HFFc6 (cell line): ENCODE measurements around the gene SLC2A4RG. TPM values are rescaled to one million over a fixed set of nuclear protein-coding genes. Genes with fewer than 3 reads are reported as not detected.
A peak's percentile ranks its signal among the peaks of the same experiment; 100 is the strongest.

Experiments
- DNase-seq: peaks from one replicate; pipeline ENCODE4 v3.0.0-alpha.2; 2018
- H3K27ac Mint-ChIP-seq: 2 replicates; pipeline ENCODE4 v1.8.0; 2020; ENCODE audit warnings: mild to moderate bottlenecking, mixed read lengths
- H3K27me3 Mint-ChIP-seq: 2 replicates; pipeline ENCODE4 v1.8.0; 2021; ENCODE audit warnings: mild to moderate bottlenecking, moderate library complexity, mixed read lengths; ENCODE audit not compliant: insufficient read depth
- H3K36me3 Mint-ChIP-seq: 2 replicates; pipeline ENCODE4 v1.8.0; 2021; ENCODE audit warnings: low read depth, mixed read lengths
- H3K4me1 Mint-ChIP-seq: 2 replicates; pipeline ENCODE4 v1.8.0; 2020; ENCODE audit warnings: low read depth, mixed read lengths
- H3K4me3 Mint-ChIP-seq: 2 replicates; pipeline ENCODE4 v1.8.0; 2020; ENCODE audit warnings: mild to moderate bottlenecking, moderate library complexity, mixed read lengths
- H3K9me3 Mint-ChIP-seq: 2 replicates; pipeline ENCODE4 v1.8.0; 2020; ENCODE audit warnings: mild to moderate bottlenecking, mixed read lengths
- total RNA-seq, 6 experiments: library from RNA; stranded (reverse); fragmentation: NEBNext Ultra II Directional; extraction: Animal tissue kit (Norgen Biotek cat#: 25700); gene quantifications; 2 replicates in 1 of 6; 3 replicates in 5 of 6; pipeline ENCODE4 v1.2.3, GENCODE V29; 2021
- TF ChIP-seq, protein P1 (sequence below): fragments of 200-600 bp; sonication (generic); IDR thresholded peaks from 2 replicates; pipeline ENCODE4 v1.5.0; 2021; ENCODE audit warnings: antibody characterized with exemption, mild to moderate bottlenecking

Gene SLC2A4RG
- total RNA-seq, 6 experiments from 2014 or later, result 89.6 to 122 (median 102) TPM

DNA sequence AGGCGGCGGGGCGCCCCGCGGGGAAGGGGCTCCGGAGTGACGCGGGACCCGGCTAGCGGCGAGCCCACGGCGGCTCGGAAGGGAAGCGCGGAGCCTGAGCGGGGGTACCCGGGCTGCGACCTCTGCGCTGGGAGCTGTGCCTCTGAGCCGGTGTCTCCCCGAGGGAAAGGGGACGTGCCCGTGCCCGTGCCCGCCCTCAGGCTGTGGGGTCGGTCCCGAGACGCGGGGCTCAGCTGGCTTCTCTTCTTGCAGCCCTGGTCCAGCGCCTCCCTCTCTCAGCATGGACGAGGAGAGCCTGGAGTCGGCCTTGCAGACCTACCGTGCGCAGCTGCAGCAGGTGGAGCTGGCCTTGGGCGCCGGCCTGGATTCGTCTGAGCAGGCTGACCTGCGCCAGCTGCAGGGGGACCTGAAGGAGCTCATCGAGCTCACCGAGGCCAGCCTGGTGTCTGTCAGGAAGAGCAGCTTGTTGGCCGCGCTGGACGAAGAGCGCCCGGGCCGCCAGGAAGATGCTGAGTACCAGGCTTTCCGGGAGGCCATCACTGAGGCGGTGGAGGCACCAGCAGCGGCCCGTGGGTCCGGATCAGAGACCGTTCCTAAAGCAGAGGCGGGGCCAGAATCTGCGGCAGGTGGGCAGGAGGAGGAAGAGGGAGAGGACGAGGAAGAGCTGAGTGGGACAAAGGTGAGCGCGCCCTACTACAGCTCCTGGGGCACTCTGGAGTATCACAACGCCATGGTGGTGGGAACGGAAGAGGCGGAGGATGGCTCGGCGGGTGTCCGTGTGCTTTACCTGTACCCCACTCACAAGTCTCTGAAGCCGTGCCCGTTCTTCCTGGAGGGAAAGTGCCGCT, 31.1 kb upstream of the SLC2A4RG start:
- peaks cover 48% of the 10 kb centered on the region for H3K36me3 Mint-ChIP-seq
- no peak for DNase-seq

DNA sequence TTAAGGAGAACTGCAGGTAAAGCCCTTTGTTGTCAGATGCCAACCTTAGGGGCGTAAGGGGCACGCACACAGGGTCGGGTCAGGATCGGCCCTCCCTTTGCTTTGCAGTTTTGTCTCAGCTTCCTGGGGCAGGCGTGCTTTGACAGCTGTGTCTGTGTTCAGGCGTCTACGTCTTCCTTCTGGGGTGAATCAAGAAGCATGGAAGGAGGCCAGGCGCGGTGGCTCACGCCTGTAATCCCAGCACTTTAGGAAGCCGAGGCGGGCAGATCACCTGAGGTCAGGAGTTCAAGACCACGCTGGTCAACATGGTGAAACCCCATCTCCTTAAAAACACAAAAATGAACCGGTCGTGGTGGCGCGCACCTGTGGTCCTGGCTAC, 30.4 kb upstream of the SLC2A4RG start:
- peaks cover 53% of the 10 kb centered on the region for H3K36me3 Mint-ChIP-seq
- TF ChIP-seq, protein P1, sequence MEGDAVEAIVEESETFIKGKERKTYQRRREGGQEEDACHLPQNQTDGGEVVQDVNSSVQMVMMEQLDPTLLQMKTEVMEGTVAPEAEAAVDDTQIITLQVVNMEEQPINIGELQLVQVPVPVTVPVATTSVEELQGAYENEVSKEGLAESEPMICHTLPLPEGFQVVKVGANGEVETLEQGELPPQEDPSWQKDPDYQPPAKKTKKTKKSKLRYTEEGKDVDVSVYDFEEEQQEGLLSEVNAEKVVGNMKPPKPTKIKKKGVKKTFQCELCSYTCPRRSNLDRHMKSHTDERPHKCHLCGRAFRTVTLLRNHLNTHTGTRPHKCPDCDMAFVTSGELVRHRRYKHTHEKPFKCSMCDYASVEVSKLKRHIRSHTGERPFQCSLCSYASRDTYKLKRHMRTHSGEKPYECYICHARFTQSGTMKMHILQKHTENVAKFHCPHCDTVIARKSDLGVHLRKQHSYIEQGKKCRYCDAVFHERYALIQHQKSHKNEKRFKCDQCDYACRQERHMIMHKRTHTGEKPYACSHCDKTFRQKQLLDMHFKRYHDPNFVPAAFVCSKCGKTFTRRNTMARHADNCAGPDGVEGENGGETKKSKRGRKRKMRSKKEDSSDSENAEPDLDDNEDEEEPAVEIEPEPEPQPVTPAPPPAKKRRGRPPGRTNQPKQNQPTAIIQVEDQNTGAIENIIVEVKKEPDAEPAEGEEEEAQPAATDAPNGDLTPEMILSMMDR, result no peak
- H3K27me3 Mint-ChIP-seq, result peaks cover 2% of the 10 kb centered on the region; the same call in 1 of the 2 replicates
- peaks cover 33% of the 10 kb centered on the region for H3K4me1 Mint-ChIP-seq
- H3K9me3 Mint-ChIP-seq, result peaks cover 9% of the 10 kb centered on the region
- H3K27ac Mint-ChIP-seq, result no peak overlapping the region
- no peak for DNase-seq
- peak overlapping the region; percentile 94 for H3K4me3 Mint-ChIP-seq

More for the DNA sequence above, 31.1 kb upstream of the SLC2A4RG start:
- peaks cover 33% of the 10 kb centered on the region for H3K4me1 Mint-ChIP-seq
- H3K27me3 Mint-ChIP-seq, result peaks cover 2% of the 10 kb centered on the region; the same call in 1 of the 2 replicates
- peak overlapping the region; percentile 77 for H3K27ac Mint-ChIP-seq
- H3K9me3 Mint-ChIP-seq, result peaks cover 6% of the 10 kb centered on the region
- H3K4me3 Mint-ChIP-seq, result peak overlapping the region; percentile 94
- TF ChIP-seq, protein P1, result no peak

DNA sequence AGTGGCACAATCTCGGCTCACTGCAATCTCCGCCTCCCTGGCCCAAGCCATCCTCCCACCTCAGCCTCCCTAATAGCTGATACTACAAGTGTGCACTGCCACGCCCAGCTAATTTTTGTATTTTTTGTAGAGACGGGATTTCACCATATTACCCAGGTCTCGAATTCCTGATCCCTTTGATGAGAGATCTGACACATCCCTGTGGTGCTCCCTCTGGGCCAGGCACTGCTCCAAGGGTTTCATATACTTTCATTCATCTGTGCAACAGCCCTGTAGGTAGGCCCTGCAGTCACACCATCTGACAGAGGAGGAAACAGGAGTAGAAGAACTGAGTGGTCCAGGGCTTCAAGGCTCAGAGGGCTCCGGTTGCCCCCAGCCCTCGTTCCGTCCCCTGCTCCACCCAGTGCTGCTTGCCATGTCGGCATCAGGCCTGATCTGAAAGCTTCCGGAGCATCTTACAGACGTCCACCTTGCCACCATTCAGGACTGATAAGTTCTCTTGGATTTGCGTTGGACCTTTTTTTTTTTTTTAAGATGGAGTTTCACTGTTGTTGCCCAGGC, 28.4 kb upstream of the SLC2A4RG start:
- peaks cover 64% of the 10 kb centered on the region for H3K36me3 Mint-ChIP-seq

DNA sequence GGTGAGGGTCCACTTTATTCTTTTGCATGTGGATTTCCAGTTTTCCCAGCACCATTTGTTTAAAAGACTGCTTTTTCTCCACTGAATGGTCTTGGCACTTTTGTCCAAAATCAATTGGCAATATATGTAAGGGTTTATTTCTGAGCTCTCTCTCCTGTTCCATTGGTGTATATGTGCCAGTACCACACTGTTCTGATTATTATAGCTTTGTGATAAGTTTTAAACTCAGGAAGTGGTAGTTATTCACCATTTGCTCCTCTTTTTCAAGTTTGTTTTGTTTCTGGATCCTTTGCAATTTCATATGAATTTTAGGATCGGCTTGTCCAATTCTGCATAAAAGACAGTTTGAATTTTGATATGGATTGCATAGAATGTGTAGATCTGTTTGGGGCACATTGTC, 27.4 kb upstream of the SLC2A4RG start:
- peaks cover under 1% of the 10 kb centered on the region; the same call in 1 of the 2 replicates for H3K27me3 Mint-ChIP-seq
- H3K36me3 Mint-ChIP-seq, result peaks cover 64% of the 10 kb centered on the region
- peaks cover 16% of the 10 kb centered on the region for H3K4me1 Mint-ChIP-seq
- TF ChIP-seq, protein P1, result no peak
- H3K4me3 Mint-ChIP-seq, result no peak overlapping the region
- H3K27ac Mint-ChIP-seq, result no peak overlapping the region
- peaks cover 28% of the 10 kb centered on the region for H3K9me3 Mint-ChIP-seq
- DNase-seq, result no peak

More for the DNA sequence above, 28.4 kb upstream of the SLC2A4RG start:
- Mint-ChIP-seq H3K27ac (no peak overlapping the region), H3K9me3 (peaks cover 24% of the 10 kb centered on the region), H3K4me3 (peak overlapping the region; percentile 53; the same call in 1 of the 2 replicates), H3K4me1 (peaks cover 26% of the 10 kb centered on the region), H3K27me3 (peaks cover 2% of the 10 kb centered on the region; the same call in 1 of the 2 replicates)
- DNase-seq, result no peak
- TF ChIP-seq, protein P1, result no peak

DNA sequence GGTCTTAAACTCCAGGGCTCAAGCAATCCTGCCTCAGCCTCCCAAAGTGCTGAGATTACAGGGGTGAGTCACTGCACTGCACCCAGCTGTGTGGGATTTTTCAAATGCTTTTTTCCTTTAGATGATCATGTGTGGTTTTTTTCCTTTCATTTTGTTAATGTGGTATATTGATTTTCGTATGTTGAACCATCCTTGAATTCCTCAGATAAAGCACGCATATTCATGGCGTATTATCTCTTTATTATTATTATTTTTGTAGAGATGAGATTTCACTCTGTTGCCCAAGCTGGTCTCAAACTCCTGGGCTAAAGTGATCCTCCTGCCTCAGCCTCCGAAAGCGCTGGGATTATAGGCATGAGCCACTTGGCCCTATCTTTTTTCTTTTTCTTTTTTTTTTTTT, 24.7 kb upstream of the SLC2A4RG start:
- peaks cover 34% of the 10 kb centered on the region for H3K9me3 Mint-ChIP-seq
- H3K36me3 Mint-ChIP-seq, result peaks cover 73% of the 10 kb centered on the region
- DNase-seq, result no peak
- no peak overlapping the region for H3K4me3 Mint-ChIP-seq
- H3K4me1 Mint-ChIP-seq, result peaks cover 6% of the 10 kb centered on the region
- no peak overlapping the region for H3K27ac Mint-ChIP-seq
- H3K27me3 Mint-ChIP-seq, result no peaks in the 10 kb centered on the region; the same call in 1 of the 2 replicates
- TF ChIP-seq, protein P1, result no peak
